CD4-positive, alpha-beta T cell treated with Interferon alpha-2 for 1 hour (primary cell): ENCODE measurements around the gene TAS2R43.
"Not testable (repeated sequence)": the region's sequence is repeated elsewhere in the genome, so short reads cannot be mapped to it uniquely, and the experiment has no call there.

Experiments
- DNase-seq, 2 donors: peaks; one replicate each; pipeline ENCODE4 v3.0.0-alpha.2; 2020 to 2022

Gene TAS2R43

GRCh38 chr12:11059041-11059440 is 33.1 kb downstream of the TAS2R43 start:
- DNase-seq, result no peak

- DNase-seq, result no peak
These were observed 36.8 kb downstream of the TAS2R43 start for GRCh38 chr12:11055306-11055705.

- DNase-seq, result not testable (repeated sequence)
These were observed 42.1 kb downstream of the TAS2R43 start for GRCh38 chr12:11049806-11050531.

GRCh38 chr12:11041366-11041765 is 50.7 kb downstream of the TAS2R43 start:
- DNase-seq, result not testable (repeated sequence)
